Activated CD4-positive, alpha-beta T cell treated with anti-CD3 and anti-CD28 coated beads, Interleukin-2, amount 50 U/mL, for 16 hours (primary cell): Measurements from ENCODE around the gene GSTO1.

ENCODE experiments used
- DNase-seq: peaks from one replicate; pipeline ENCODE4 v3.0.0-alpha.2; 2020

GSTO1 gene

GRCh38 chr10:104279550-104280259 is 25.0 kb downstream of the GSTO1 start:
- no peak for DNase-seq

- no peak for DNase-seq
These were observed 27.0 kb downstream of the GSTO1 start for GRCh38 chr10:104281694-104282093.

GRCh38 chr10:104284846-104285245 is 30.2 kb downstream of the GSTO1 start:
- no peak for DNase-seq

GRCh38 chr10:104286939-104287338 is 32.2 kb downstream of the GSTO1 start:
- DNase-seq = no peak

- DNase-seq = no peak
These were observed 33.7 kb downstream of the GSTO1 start for GRCh38 chr10:104288355-104288754.

- DNase-seq = peak; percentile 90
These were observed 36.8 kb downstream of the GSTO1 start for GRCh38 chr10:104291439-104291951.

- DNase-seq = no peak
These were observed 38.3 kb downstream of the GSTO1 start for GRCh38 chr10:104293011-104293410.

GRCh38 chr10:104293781-104294321 is 39.2 kb downstream of the GSTO1 start:
- DNase-seq = no peak

- no peak for DNase-seq
These were observed 42.2 kb downstream of the GSTO1 start for GRCh38 chr10:104296687-104297436.

GRCh38 chr10:104297697-104298660 is 43.3 kb downstream of the GSTO1 start:
- peak; percentile 23 for DNase-seq

GRCh38 chr10:104299031-104299904 is 44.6 kb downstream of the GSTO1 start:
- DNase-seq = no peak

- DNase-seq = no peak
These were observed 45.5 kb downstream of the GSTO1 start for GRCh38 chr10:104300002-104300735.

- DNase-seq = peak; percentile 29
These were observed 46.1 kb downstream of the GSTO1 start for GRCh38 chr10:104300736-104301292.

GRCh38 chr10:104301907-104302690 is 47.4 kb downstream of the GSTO1 start:
- DNase-seq = no peak

- no peak for DNase-seq
These were observed 49.1 kb downstream of the GSTO1 start for GRCh38 chr10:104303594-104304355.

GRCh38 chr10:104304356-104304745 is 49.7 kb downstream of the GSTO1 start:
- no peak for DNase-seq

- no peak for DNase-seq
These were observed 50.2 kb downstream of the GSTO1 start for GRCh38 chr10:104304927-104305326.

- DNase-seq = no peak
These were observed 52.2 kb downstream of the GSTO1 start for GRCh38 chr10:104306897-104307296.
